ENCODE measurements around the gene FAIM2. TPM values are rescaled to one million over a fixed set of nuclear protein-coding genes. Genes with fewer than 3 reads are reported as not detected.
"Not testable (repeated sequence)": the region's sequence is repeated elsewhere in the genome, so short reads cannot be mapped to it uniquely, and the experiment has no call there.

FAIM2 gene
- total RNA-seq, 2 donors from 2014 or later, result 2.8 TPM

GRCh38 chr12:49872381-49872780 is 31.3 kb downstream of the FAIM2 start:
- DNase-seq (ENCODE audit: low spot score) (no peak), ATAC-seq (ENCODE audit: insufficient number of reproducible peaks, low FRiP score, low read depth) (no peak)
- no peak for TF ChIP-seq CTCF (IDR thresholded peaks at IDR 0.05)
- no peaks in the 10 kb centered on the region for H3K36me3 ChIP-seq
- no peaks in the 10 kb centered on the region for H3K9me3 ChIP-seq
- H3K4me1 ChIP-seq (ENCODE audit: control insufficient read depth in 1 of 2, low read depth in 2 of 2), result peaks cover 9 to 26% of the 10 kb centered on the region in 2 donors
- H3K4me3 ChIP-seq, result no peak overlapping the region
- no peaks in the 10 kb centered on the region for H3K27me3 ChIP-seq (replicated peaks; ENCODE audit: insufficient read depth)
- H3K27ac ChIP-seq, result no peak overlapping the region

- not testable (repeated sequence) for H3K27ac ChIP-seq; H3K4me3 ChIP-seq; DNase-seq (ENCODE audit: low spot score); H3K9me3 ChIP-seq; ATAC-seq (ENCODE audit: insufficient number of reproducible peaks, low FRiP score, low read depth); H3K36me3 ChIP-seq; H3K27me3 ChIP-seq (replicated peaks; ENCODE audit: insufficient read depth)
- peaks cover 9 to 28% of the 10 kb centered on the region in 2 donors for H3K4me1 ChIP-seq (ENCODE audit: control insufficient read depth in 1 of 2, low read depth in 2 of 2)
Measured at GRCh38 chr12:49871811-49872251, 31.9 kb downstream of the FAIM2 start.

- no peak overlapping the region for H3K4me3 ChIP-seq
- H3K36me3 ChIP-seq, result no peaks in the 10 kb centered on the region
- no peak overlapping the region for H3K27ac ChIP-seq
- peaks cover 9 to 28% of the 10 kb centered on the region in 2 donors for H3K4me1 ChIP-seq (ENCODE audit: control insufficient read depth in 1 of 2, low read depth in 2 of 2)
- H3K27me3 ChIP-seq (replicated peaks; ENCODE audit: insufficient read depth), result no peaks in the 10 kb centered on the region
- no peak for TF ChIP-seq CTCF (IDR thresholded peaks at IDR 0.05)
- ATAC-seq (ENCODE audit: insufficient number of reproducible peaks, low FRiP score, low read depth) (no peak), DNase-seq (ENCODE audit: low spot score) (no peak)
- no peaks in the 10 kb centered on the region for H3K9me3 ChIP-seq
Measured at GRCh38 chr12:49871263-49871561, 32.5 kb downstream of the FAIM2 start.

- ATAC-seq (ENCODE audit: insufficient number of reproducible peaks, low FRiP score, low read depth) (no peak), DNase-seq (ENCODE audit: low spot score) (no peak)
- Histone ChIP-seq H3K36me3 (no peaks in the 10 kb centered on the region), H3K4me1 (ENCODE audit: control insufficient read depth in 1 of 2, low read depth in 2 of 2) (peaks cover 9 to 28% of the 10 kb centered on the region in 2 donors), H3K4me3 (no peak overlapping the region), H3K9me3 (no peaks in the 10 kb centered on the region), H3K27me3 (replicated peaks; ENCODE audit: insufficient read depth) (no peaks in the 10 kb centered on the region), H3K27ac (no peak overlapping the region)
- TF ChIP-seq CTCF (IDR thresholded peaks at IDR 0.05), result no peak
Measured at GRCh38 chr12:49870501-49871262, 33.0 kb downstream of the FAIM2 start.

- Histone ChIP-seq H3K4me1 (ENCODE audit: control insufficient read depth in 1 of 2, low read depth in 2 of 2) (peaks cover 9 to 28% of the 10 kb centered on the region in 2 donors), H3K9me3 (no peaks in the 10 kb centered on the region), H3K27me3 (replicated peaks; ENCODE audit: insufficient read depth) (no peaks in the 10 kb centered on the region), H3K4me3 (no peak overlapping the region), H3K27ac (peak overlapping the region in 1 of 2 donors; percentile 24), H3K36me3 (no peaks in the 10 kb centered on the region)
- ATAC-seq (ENCODE audit: insufficient number of reproducible peaks, low FRiP score, low read depth), result no peak
- TF ChIP-seq CTCF (IDR thresholded peaks at IDR 0.05), result no peak
- DNase-seq (ENCODE audit: low spot score), result no peak
Measured at GRCh38 chr12:49869816-49870500, 33.7 kb downstream of the FAIM2 start.

All from thoracic aorta (tissue), 2 donors.